ENCODE data around the gene BSG. TPM values are rescaled to one million over a fixed set of nuclear protein-coding genes. Genes with fewer than 3 reads are reported as not detected.

Gene BSG
- total RNA-seq: 151 TPM

GRCh38 chr19:572140-572742 lies at the start of gene BSG:
TSS of gene BSG (plus strand) at chr19:572596. CDS start at chr19:572635, 39 bp downstream.

GRCh38 chr19:531753-532560 lies 40.4 kb upstream of the BSG start, which contains the start of gene CDC34:
TSS of gene CDC34 (plus strand) at chr19:531760. CDS start at chr19:531932, 172 bp downstream.

GRCh38 chr19:543910-544608 lies 28.3 kb upstream of the BSG start, which contains the start of gene GZMM:
TSS of gene GZMM (plus strand) at chr19:544053. CDS start at chr19:544072, 19 bp downstream.

GRCh38 chr19:589693-590395 lies 17.4 kb downstream of the BSG start, which contains the start of gene HCN2:
TSS of gene HCN2 (plus strand) at chr19:589881. CDS start at chr19:589946, 65 bp downstream.

Other genes starting within 250 kb of the BSG start
- 6.2 TPM for gene MIER2, start 227.8 kb upstream of the BSG start, total RNA-seq
- gene C2CD4C, start 163.4 kb upstream of the BSG start, total RNA-seq: 28.8 TPM
- 21.0 TPM for gene SHC2, start 111.6 kb upstream of the BSG start, total RNA-seq
- gene MADCAM1, start 76.1 kb upstream of the BSG start, total RNA-seq: 2.8 TPM
- gene TPGS1, start 65.1 kb upstream of the BSG start, total RNA-seq: 24.7 TPM
- 56.1 TPM for gene CDC34, start 40.8 kb upstream of the BSG start, total RNA-seq
- gene GZMM, start 28.5 kb upstream of the BSG start, total RNA-seq: not detected
- 27.9 TPM for gene HCN2, start 17.3 kb downstream of the BSG start, total RNA-seq
- gene POLRMT, start 60.9 kb downstream of the BSG start, total RNA-seq: 19.4 TPM
- 0.69 TPM for gene FGF22, start 67.3 kb downstream of the BSG start, total RNA-seq
- 20.3 TPM for gene RNF126, start 90.6 kb downstream of the BSG start, total RNA-seq
- gene FSTL3, start 103.8 kb downstream of the BSG start, total RNA-seq: 7.2 TPM
- not detected for gene PRSS57, start 122.9 kb downstream of the BSG start, total RNA-seq
- gene PALM, start 136.3 kb downstream of the BSG start, total RNA-seq: 101 TPM
- 0.23 TPM for gene MISP, start 178.5 kb downstream of the BSG start, total RNA-seq
- 35.5 TPM for gene PTBP1, start 224.9 kb downstream of the BSG start, total RNA-seq
- 125 TPM for gene PLPPR3, start 249.4 kb downstream of the BSG start, total RNA-seq